ENCODE measurements around the gene F2RL2. TPM values are rescaled to one million over a fixed set of nuclear protein-coding genes. Genes with fewer than 3 reads are reported as not detected.

F2RL2 gene
- polyA plus RNA-seq (2011; rRNA removed) (83.1 and 89.6 TPM in 2 replicates), polyA minus RNA-seq (2011; rRNA and poly(A)+ RNA removed) (77.6 and 78.1 TPM in 2 replicates)

- peak within 1 kb of the TSS; percentile 62 for H3K4me3 ChIP-seq (ENCODE audit: low read depth, low read length)
- no peaks in the 10 kb centered on the region for H3K9me3 ChIP-seq (ENCODE audit: control insufficient read depth, insufficient read depth, low read length)
- ChIA-PET CTCF (interaction anchor here (1.0 kb wide), 1 partner anchor 18 kb away, joined by 3 read pairs; no protein-coding TSS in a partner anchor), POLR2A (no interaction called here)
- H3K27ac ChIP-seq (ENCODE audit: low read depth, low read length), result peak within 1 kb of the TSS; percentile 74
- DNase-seq (ENCODE audit: low read depth, low spot score), result peak; percentile 60
- no peak for TF ChIP-seq CTCF (IDR thresholded peaks at IDR 0.05; ENCODE audit: low read depth, low read length)
- no peaks in the 10 kb centered on the region for H3K27me3 ChIP-seq (ENCODE audit: control insufficient read depth, insufficient read depth, low read length)
These were observed at the start of gene F2RL2 for GRCh38 chr5:76622973-76623596. TSS of gene F2RL2 (minus strand) at chr5:76623403. CDS start at chr5:76623230, 173 bp downstream.

GRCh38 chr5:76672242-76672641 lies 49.0 kb upstream of the F2RL2 start:
- Histone ChIP-seq H3K27me3 (ENCODE audit: control insufficient read depth, insufficient read depth, low read length) (no peaks in the 10 kb centered on the region), H3K27ac (ENCODE audit: low read depth, low read length) (no peak overlapping the region), H3K9me3 (ENCODE audit: control insufficient read depth, insufficient read depth, low read length) (no peaks in the 10 kb centered on the region), H3K4me3 (ENCODE audit: low read depth, low read length) (no peak overlapping the region)
- TF ChIP-seq CTCF (IDR thresholded peaks at IDR 0.05; ENCODE audit: low read depth, low read length), result no peak
- POLR2A ChIA-PET, result interaction anchor here (0.5 to 1.6 kb wide), 4 partner anchors 17 to 164 kb away, joined by 3 to 14 read pairs (median 6); no protein-coding TSS in a partner anchor
- CTCF ChIA-PET, result no interaction called here
- DNase-seq (ENCODE audit: low read depth, low spot score), result no peak

- ChIA-PET CTCF (interaction anchor here (0.9 kb wide), 1 partner anchor 104 kb away, joined by 5 read pairs; no protein-coding TSS in a partner anchor), POLR2A (no interaction called here)
- Histone ChIP-seq H3K9me3 (ENCODE audit: control insufficient read depth, insufficient read depth, low read length) (no peaks in the 10 kb centered on the region), H3K27ac (ENCODE audit: low read depth, low read length) (no peak overlapping the region), H3K4me3 (ENCODE audit: low read depth, low read length) (no peak overlapping the region), H3K27me3 (ENCODE audit: control insufficient read depth, insufficient read depth, low read length) (no peaks in the 10 kb centered on the region)
- DNase-seq (ENCODE audit: low read depth, low spot score), result no peak
- TF ChIP-seq CTCF (IDR thresholded peaks at IDR 0.05; ENCODE audit: low read depth, low read length), result no peak
These were observed 47.3 kb upstream of the F2RL2 start for GRCh38 chr5:76670508-76670907.

- no peak overlapping the region for H3K4me3 ChIP-seq (ENCODE audit: low read depth, low read length)
- H3K27me3 ChIP-seq (ENCODE audit: control insufficient read depth, insufficient read depth, low read length), result no peaks in the 10 kb centered on the region
- POLR2A ChIA-PET, result no interaction called here
- no peak overlapping the region for H3K27ac ChIP-seq (ENCODE audit: low read depth, low read length)
- DNase-seq (ENCODE audit: low read depth, low spot score), result no peak
- no peak for TF ChIP-seq CTCF (IDR thresholded peaks at IDR 0.05; ENCODE audit: low read depth, low read length)
- CTCF ChIA-PET, result interaction anchor here (1.8 to 2.6 kb wide), 2 partner anchors 27 to 106 kb away, joined by 5 to 8 read pairs; no protein-coding TSS in a partner anchor
- no peaks in the 10 kb centered on the region for H3K9me3 ChIP-seq (ENCODE audit: control insufficient read depth, insufficient read depth, low read length)
These were observed 46.0 kb upstream of the F2RL2 start for GRCh38 chr5:76669245-76669644.

- Histone ChIP-seq H3K9me3 (ENCODE audit: control insufficient read depth, insufficient read depth, low read length) (no peaks in the 10 kb centered on the region), H3K4me3 (ENCODE audit: low read depth, low read length) (no peak overlapping the region), H3K27me3 (ENCODE audit: control insufficient read depth, insufficient read depth, low read length) (no peaks in the 10 kb centered on the region), H3K27ac (ENCODE audit: low read depth, low read length) (no peak overlapping the region)
- ChIA-PET POLR2A (no interaction called here), CTCF (interaction anchor here (2.6 kb wide), 1 partner anchor 25 kb away, joined by 8 read pairs; no protein-coding TSS in a partner anchor)
- no peak for TF ChIP-seq CTCF (IDR thresholded peaks at IDR 0.05; ENCODE audit: low read depth, low read length)
- DNase-seq (ENCODE audit: low read depth, low spot score), result no peak
These were observed 44.3 kb upstream of the F2RL2 start for GRCh38 chr5:76667495-76667894.

Data from AG04450 (cell line).